GM13976 (cell line): ENCODE measurements around the gene SELPLG.

Experiments
- DNase-seq: peaks from one replicate; pipeline ENCODE4 v3.0.0; 2012; ENCODE audit warnings: low spot score
- in situ Hi-C: fragments of 300-500 bp; cut with MboI; formaldehyde crosslinking; loops from one replicate; pipeline ENCODE4 v1.12.0; 2022; ENCODE audit warnings: low sequenced_read_pairs, mixed read lengths, inconsistent platforms; ENCODE audit not compliant: unreplicated experiment
- TF ChIP-seq, protein P1 (sequence below): IDR thresholded peaks from 2 replicates; pipeline ENCODE4 v1.5.1; 2012; ENCODE audit warnings: borderline replicate concordance, mild to moderate bottlenecking; ENCODE audit not compliant: insufficient read depth; ENCODE audit errors: extremely low read depth, missing control alignments, control extremely low read depth

Gene SELPLG

GRCh38 chr12:108589840-108590229, 43.9 kb downstream of the SELPLG start:
- in situ Hi-C loops = no loop called here
- TF ChIP-seq, protein P1, sequence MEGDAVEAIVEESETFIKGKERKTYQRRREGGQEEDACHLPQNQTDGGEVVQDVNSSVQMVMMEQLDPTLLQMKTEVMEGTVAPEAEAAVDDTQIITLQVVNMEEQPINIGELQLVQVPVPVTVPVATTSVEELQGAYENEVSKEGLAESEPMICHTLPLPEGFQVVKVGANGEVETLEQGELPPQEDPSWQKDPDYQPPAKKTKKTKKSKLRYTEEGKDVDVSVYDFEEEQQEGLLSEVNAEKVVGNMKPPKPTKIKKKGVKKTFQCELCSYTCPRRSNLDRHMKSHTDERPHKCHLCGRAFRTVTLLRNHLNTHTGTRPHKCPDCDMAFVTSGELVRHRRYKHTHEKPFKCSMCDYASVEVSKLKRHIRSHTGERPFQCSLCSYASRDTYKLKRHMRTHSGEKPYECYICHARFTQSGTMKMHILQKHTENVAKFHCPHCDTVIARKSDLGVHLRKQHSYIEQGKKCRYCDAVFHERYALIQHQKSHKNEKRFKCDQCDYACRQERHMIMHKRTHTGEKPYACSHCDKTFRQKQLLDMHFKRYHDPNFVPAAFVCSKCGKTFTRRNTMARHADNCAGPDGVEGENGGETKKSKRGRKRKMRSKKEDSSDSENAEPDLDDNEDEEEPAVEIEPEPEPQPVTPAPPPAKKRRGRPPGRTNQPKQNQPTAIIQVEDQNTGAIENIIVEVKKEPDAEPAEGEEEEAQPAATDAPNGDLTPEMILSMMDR = no peak
- no peak for DNase-seq

- TF ChIP-seq, protein P1 = no peak
- in situ Hi-C loops = no loop called here
- peak; percentile 21 for DNase-seq
These were observed 44.5 kb downstream of the SELPLG start for GRCh38 chr12:108589028-108589839.

DNA sequence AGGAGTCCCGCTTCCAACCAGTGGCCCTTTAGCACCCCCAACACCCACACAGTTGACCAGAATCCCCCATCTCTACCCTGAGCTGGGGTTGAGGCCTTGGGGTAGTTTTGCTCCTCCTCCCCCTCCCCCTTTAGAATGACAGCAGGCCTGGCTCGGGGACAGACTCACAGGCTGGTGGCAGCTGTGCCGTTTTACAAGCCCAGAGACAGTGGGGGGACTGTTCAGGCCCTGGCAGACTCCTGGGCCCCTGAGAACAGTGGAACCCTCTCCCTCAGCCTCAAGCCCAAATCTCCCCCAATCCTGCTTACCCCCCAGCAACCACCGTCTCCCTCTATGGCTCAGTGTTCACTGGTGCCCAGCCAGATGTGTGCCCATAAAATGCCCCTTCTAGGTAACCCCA, 45.9 kb downstream of the SELPLG start:
- peak; percentile 16 for DNase-seq
- in situ Hi-C loops = no loop called here
- TF ChIP-seq, protein P1 = no peak

DNA sequence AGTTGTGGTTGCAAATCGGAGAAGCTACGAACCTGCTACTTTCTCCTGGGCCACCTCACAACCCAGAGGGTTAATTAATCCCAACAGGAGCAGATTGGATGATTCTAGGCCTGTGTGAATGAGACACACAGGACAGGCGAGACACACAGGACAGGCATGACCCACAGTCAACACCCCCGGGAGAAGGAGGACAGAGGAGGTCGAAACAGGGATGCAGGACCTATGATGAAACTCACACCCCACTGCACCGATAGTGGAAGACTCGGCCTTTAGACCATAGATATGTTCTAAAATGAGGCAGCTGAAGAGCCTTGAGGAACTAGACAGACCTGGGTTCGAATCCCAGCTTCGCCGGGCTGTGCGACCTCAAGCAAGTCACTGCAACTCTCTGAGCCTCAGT, 47.4 kb downstream of the SELPLG start:
- DNase-seq = peak; percentile 15
- TF ChIP-seq, protein P1 = no peak
- in situ Hi-C loops = no loop called here

DNA sequence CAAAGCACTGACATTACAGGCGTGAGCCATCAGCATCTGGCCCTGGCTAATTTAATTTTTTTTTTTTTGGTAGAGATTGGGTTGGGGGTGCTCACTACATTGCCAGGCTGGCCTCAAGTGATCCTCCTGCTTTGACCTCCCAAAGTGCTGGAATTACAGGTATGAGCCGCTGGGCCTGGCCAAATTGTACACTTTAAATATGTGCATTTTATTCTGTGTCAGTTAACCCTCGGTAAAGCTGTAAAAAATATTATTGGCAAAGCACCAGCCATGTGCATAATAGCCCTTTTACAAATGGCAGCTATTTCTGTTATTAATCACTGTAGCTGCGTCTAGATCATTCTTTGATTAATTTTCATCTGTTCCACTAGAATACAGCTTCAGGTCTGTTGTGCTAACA, 47.8 kb downstream of the SELPLG start:
- no peak for DNase-seq
- TF ChIP-seq, protein P1 = no peak
- in situ Hi-C loops = no loop called here

GRCh38 chr12:108584456-108585065, 49.1 kb downstream of the SELPLG start:
- DNase-seq = no peak
- TF ChIP-seq, protein P1 = no peak
- in situ Hi-C loops = no loop called here
